HEK293 (cell line): ENCODE measurements around the gene NEIL1.

ENCODE experiments used
- CTCF ChIA-PET: fragments of 350-600 bp; formaldehyde crosslinking; extraction: SDS; loops from one replicate; lab custom pipeline; 2021; ENCODE audit warnings: antibody characterized with exemption; lab: Yijun Ruan, JAX
- POLR2A ChIA-PET: fragments of 300-600 bp; formaldehyde crosslinking; extraction: SDS; loops from one replicate; lab custom pipeline; 2020; ENCODE audit warnings: antibody characterized with exemption, inconsistent platforms; lab: Yijun Ruan, JAX
- H3K27ac ChIP-seq: fragments of 200-500 bp; sonication (Bioruptor generic); 2 replicates; pipeline ENCODE4 v1.5.1; 2014; ENCODE audit warnings: low read depth, low read length, control low read depth, inconsistent platforms; ENCODE audit errors: extremely low read depth
- H3K36me3 ChIP-seq, 2 experiments: fragments of 200-500 bp in 1 of 2; sonication (Bioruptor generic) in 1 of 2; 1 replicate in 1 of 2; 2 replicates in 1 of 2; pipeline ENCODE4 v1.5.1; 2014 to 2017; ENCODE audit warnings: inconsistent platforms in 2 of 2, low read length in 2 of 2; ENCODE audit not compliant: control insufficient read depth in 2 of 2, insufficient read depth in 1 of 2
- H3K4me1 ChIP-seq: fragments of 200-500 bp; sonication (Bioruptor generic); 2 replicates; pipeline ENCODE4 v1.5.1; 2014; ENCODE audit warnings: mild to moderate bottlenecking, low read length, inconsistent platforms; ENCODE audit not compliant: control insufficient read depth, insufficient read depth
- H3K4me3 ChIP-seq: 2 replicates; pipeline ENCODE4 v1.5.1; 2011; ENCODE audit warnings: low read depth, mild to moderate bottlenecking, control low read depth, low read length, moderate library complexity
- H3K9me3 ChIP-seq: fragments of 200-500 bp; sonication (Bioruptor generic); 2 replicates; pipeline ENCODE4 v1.5.1; 2014; ENCODE audit warnings: low read depth, low read length, inconsistent platforms; ENCODE audit not compliant: control insufficient read depth, insufficient read depth
- BCL11A ChIP-seq: fragments of 450-650 bp; formaldehyde crosslinking; IDR thresholded peaks from 2 replicates; pipeline ENCODE4 v1.5.1; 2016; ENCODE audit warnings: low read depth, missing biosample characterization, missing genetic modification characterization
- HIC1 ChIP-seq: fragments of 450-650 bp; formaldehyde crosslinking; IDR thresholded peaks from 2 replicates; pipeline ENCODE4 v1.5.1; 2016; ENCODE audit warnings: missing biosample characterization, missing genetic modification characterization
- IKZF3 ChIP-seq: fragments of 450-650 bp; IDR thresholded peaks from 2 replicates; pipeline ENCODE4 v1.5.0; 2018; ENCODE audit warnings: missing biosample characterization, mild to moderate bottlenecking, missing genetic modification characterization, moderate library complexity
- KLF9 ChIP-seq: fragments of 450-650 bp; formaldehyde crosslinking; IDR thresholded peaks from 2 replicates; pipeline ENCODE4 v1.5.1; 2016; ENCODE audit warnings: missing biosample characterization, missing genetic modification characterization, low read depth
- PATZ1 ChIP-seq: fragments of 450-650 bp; formaldehyde crosslinking; IDR thresholded peaks from 2 replicates; pipeline ENCODE4 v1.5.1; 2016; ENCODE audit warnings: missing biosample characterization, missing genetic modification characterization
- REST ChIP-seq: fragments of 450-650 bp; formaldehyde crosslinking; IDR thresholded peaks from 2 replicates; pipeline ENCODE4 v1.5.1; 2016; ENCODE audit warnings: missing biosample characterization, missing genetic modification characterization
- SALL2 ChIP-seq: fragments of 450-650 bp; formaldehyde crosslinking; IDR thresholded peaks from 2 replicates; pipeline ENCODE4 v1.5.0; 2017; ENCODE audit warnings: missing biosample characterization, mild to moderate bottlenecking, missing genetic modification characterization, borderline replicate concordance
- SP7 ChIP-seq: fragments of 450-650 bp; formaldehyde crosslinking; IDR thresholded peaks from 2 replicates; pipeline ENCODE4 v1.5.1; 2016; ENCODE audit warnings: missing biosample characterization, missing genetic modification characterization
- ZBTB6 ChIP-seq: fragments of 450-650 bp; formaldehyde crosslinking; IDR thresholded peaks from 2 replicates; pipeline ENCODE4 v1.5.1; 2017; ENCODE audit warnings: missing biosample characterization, missing genetic modification characterization
- ZFP41 ChIP-seq: fragments of 450-650 bp; formaldehyde crosslinking; IDR thresholded peaks from 2 replicates; pipeline ENCODE4 v1.5.1; 2016; ENCODE audit warnings: missing biosample characterization, missing genetic modification characterization, borderline replicate concordance
- ZNF23 ChIP-seq: fragments of 450-650 bp; formaldehyde crosslinking; IDR thresholded peaks from 2 replicates; pipeline ENCODE4 v1.5.1; 2016; ENCODE audit warnings: missing biosample characterization, missing genetic modification characterization, borderline replicate concordance
- ZNF26 ChIP-seq: fragments of 450-650 bp; formaldehyde crosslinking; IDR thresholded peaks from 2 replicates; pipeline ENCODE4 v1.5.1; 2016; ENCODE audit warnings: missing biosample characterization, missing genetic modification characterization
- ZNF366 ChIP-seq: fragments of 450-650 bp; formaldehyde crosslinking; conservative IDR thresholded peaks from 2 replicates; pipeline ENCODE4 v1.5.1; 2016; ENCODE audit warnings: missing biosample characterization, missing genetic modification characterization
- ZNF473 ChIP-seq: fragments of 450-650 bp; formaldehyde crosslinking; IDR thresholded peaks from 2 replicates; pipeline ENCODE4 v1.5.1; 2017; ENCODE audit warnings: missing biosample characterization, missing genetic modification characterization
- ZNF549 ChIP-seq: fragments of 450-650 bp; IDR thresholded peaks from 2 replicates; pipeline ENCODE4 v1.5.1; 2018; ENCODE audit warnings: missing biosample characterization, missing genetic modification characterization, mild to moderate bottlenecking, inconsistent platforms, moderate library complexity
- ZNF558 ChIP-seq: fragments of 450-650 bp; formaldehyde crosslinking; IDR thresholded peaks from 2 replicates; pipeline ENCODE4 v1.5.1; 2016; ENCODE audit warnings: missing biosample characterization, missing genetic modification characterization
- ZNF571 ChIP-seq: fragments of 450-650 bp; formaldehyde crosslinking; IDR thresholded peaks from 2 replicates; pipeline ENCODE4 v1.5.0; 2017; ENCODE audit warnings: missing biosample characterization, missing genetic modification characterization
- ZNF654 ChIP-seq: fragments of 450-650 bp; formaldehyde crosslinking; IDR thresholded peaks from 2 replicates; pipeline ENCODE4 v1.5.1; 2016; ENCODE audit warnings: low read depth, missing biosample characterization, missing genetic modification characterization
- ZNF677 ChIP-seq: fragments of 450-650 bp; IDR thresholded peaks from 2 replicates; pipeline ENCODE4 v1.5.0; 2018; ENCODE audit warnings: missing biosample characterization, mild to moderate bottlenecking, missing genetic modification characterization, moderate library complexity
- ZNF704 ChIP-seq: fragments of 450-650 bp; formaldehyde crosslinking; IDR thresholded peaks from 2 replicates; pipeline ENCODE4 v1.5.1; 2016; ENCODE audit warnings: missing biosample characterization, missing genetic modification characterization
- ZNF76 ChIP-seq: fragments of 450-650 bp; formaldehyde crosslinking; IDR thresholded peaks from 2 replicates; pipeline ENCODE4; 2016; ENCODE audit warnings: low read depth, missing biosample characterization, missing genetic modification characterization, borderline replicate concordance
- ZNF837 ChIP-seq: fragments of 450-650 bp; formaldehyde crosslinking; IDR thresholded peaks from 2 replicates; pipeline ENCODE4 v1.5.1; 2016; ENCODE audit warnings: missing biosample characterization, missing genetic modification characterization
- ZSCAN16 ChIP-seq: fragments of 450-650 bp; formaldehyde crosslinking; IDR thresholded peaks from 2 replicates; pipeline ENCODE4 v1.5.1; 2016; ENCODE audit warnings: missing biosample characterization, missing genetic modification characterization
- ZSCAN23 ChIP-seq: fragments of 450-650 bp; formaldehyde crosslinking; IDR thresholded peaks from 2 replicates; pipeline ENCODE4 v1.5.1; 2016; ENCODE audit warnings: missing biosample characterization, missing genetic modification characterization
- ZXDB ChIP-seq: fragments of 450-650 bp; formaldehyde crosslinking; IDR thresholded peaks from 2 replicates; pipeline ENCODE4 v1.5.1; 2016; ENCODE audit warnings: missing biosample characterization, missing genetic modification characterization

NEIL1 gene

GRCh38 chr15:75354454-75354853, 7.6 kb downstream of the NEIL1 start:
- no peaks in the 10 kb centered on the region for H3K4me1 ChIP-seq
- peaks cover 16 to 70% of the 10 kb centered on the region in 2 experiments for H3K36me3 ChIP-seq
- no peak for TF ChIP-seq ZNF473
- no peak for TF ChIP-seq ZNF704
- TF ChIP-seq KLF9 (tag by site-specific recombination) = no peak
- TF ChIP-seq ZFP41 = no peak
- no peak for TF ChIP-seq ZNF366 (tag by site-specific recombination)
- TF ChIP-seq ZNF837 = no peak
- no peak for TF ChIP-seq ZBTB6 (tag by site-specific recombination)
- no peak for TF ChIP-seq SP7 (tag by site-specific recombination)
- no peak for TF ChIP-seq ZNF654 (tag by site-specific recombination)
- no peak for TF ChIP-seq ZNF571 (tag by site-specific recombination)
- no peak for TF ChIP-seq ZSCAN23 (tag by site-specific recombination)
- no peak for TF ChIP-seq BCL11A (tag by site-specific recombination)
- no peak for TF ChIP-seq SALL2 (tag by site-specific recombination)
- TF ChIP-seq IKZF3 = no peak
- no peak for TF ChIP-seq ZNF558 (tag by site-specific recombination)
- no peak for TF ChIP-seq PATZ1 (tag by site-specific recombination)
- no peaks in the 10 kb centered on the region for H3K9me3 ChIP-seq
- H3K27ac ChIP-seq = no peak overlapping the region
- POLR2A ChIA-PET = interaction anchor here (1.4 to 5.5 kb wide), 2 partner anchors 14 to 99 kb away, joined by 3 to 55 read pairs; partner anchors contain the start of gene MAN2C1
- no peak overlapping the region for H3K4me3 ChIP-seq
- CTCF ChIA-PET = interaction anchor here (0.6 to 5.8 kb wide), 2 partner anchors 13 to 370 kb away, joined by 3 to 40 read pairs; partner anchors contain the start of gene MAN2C1

- POLR2A ChIA-PET = interaction anchor here (1.4 to 5.5 kb wide), 2 partner anchors 13 to 98 kb away, joined by 3 to 55 read pairs; partner anchors contain the start of gene MAN2C1
- Histone ChIP-seq H3K36me3 (peaks cover 14 to 69% of the 10 kb centered on the region in 2 experiments), H3K4me1 (no peaks in the 10 kb centered on the region), H3K4me3 (no peak overlapping the region), H3K27ac (no peak overlapping the region), H3K9me3 (no peaks in the 10 kb centered on the region)
- CTCF ChIA-PET = interaction anchor here (0.6 to 5.8 kb wide), 2 partner anchors 12 to 369 kb away, joined by 3 to 40 read pairs; partner anchors contain the start of gene MAN2C1
- no peak for TF ChIP-seq ZNF549 (tag by site-specific recombination)
- no peak for TF ChIP-seq ZXDB
- TF ChIP-seq HIC1 (tag by site-specific recombination) = no peak
- no peak for TF ChIP-seq ZNF677 (tag by site-specific recombination)
- TF ChIP-seq ZNF26 (tag by site-specific recombination) = no peak
- no peak for TF ChIP-seq ZNF23 (tag by site-specific recombination)
- no peak for TF ChIP-seq ZNF76 (tag by site-specific recombination)
- TF ChIP-seq REST (tag by site-specific recombination) = no peak
- TF ChIP-seq ZSCAN16 = no peak
These were observed 8.5 kb downstream of the NEIL1 start for GRCh38 chr15:75355369-75355768.
